H7 (cell line): ENCODE data around the gene CEP20. TPM values are rescaled to one million over a fixed set of nuclear protein-coding genes. Genes with fewer than 3 reads are reported as not detected.
A peak's percentile ranks its signal among the peaks of the same experiment; 100 is the strongest.

Experiments
- DNase-seq: peaks from one replicate; pipeline ENCODE4 v3.0.0; 2012
- H3K27me3 ChIP-seq: 2 replicates; pipeline ENCODE4 v1.6.0; 2011; ENCODE audit warnings: mild to moderate bottlenecking, low read length; ENCODE audit not compliant: control insufficient read depth, insufficient read depth
- H3K36me3 ChIP-seq: replicated peaks from 2 replicates; pipeline ENCODE4 v1.5.1; 2011; ENCODE audit warnings: low read length; ENCODE audit not compliant: control insufficient read depth, insufficient read depth
- H3K4me3 ChIP-seq: 2 replicates; pipeline ENCODE4 v1.5.1; 2011; ENCODE audit warnings: low read depth, mild to moderate bottlenecking, control low read depth, low read length, moderate library complexity; ENCODE audit not compliant: insufficient read depth
- total RNA-seq: library from RNA; depleted of rRNA; stranded (reverse); fragments of >200 nt; shearing (Covaris generic); gene quantifications from 2 replicates; pipeline ENCODE4 v1.2.3, GENCODE V29; 2014

CEP20 gene
- total RNA-seq, 1 experiment from 2014 or later: 56.2 TPM

GRCh38 chr16:15907863-15908478 lies 19.6 kb upstream of the CEP20 start:
- DNase-seq: peak; percentile 91
- Histone ChIP-seq H3K27me3 (no peaks in the 10 kb centered on the region), H3K36me3 (no peaks in the 10 kb centered on the region), H3K4me3 (no peak overlapping the region)

GRCh38 chr16:15906439-15906838 lies 18.0 kb upstream of the CEP20 start:
- H3K36me3 ChIP-seq: no peaks in the 10 kb centered on the region
- DNase-seq: no peak

GRCh38 chr16:15903960-15904359 lies 15.6 kb upstream of the CEP20 start:
- DNase-seq: no peak
- H3K27me3 ChIP-seq: no peaks in the 10 kb centered on the region
- no peak overlapping the region for H3K4me3 ChIP-seq
- no peaks in the 10 kb centered on the region for H3K36me3 ChIP-seq

More at GRCh38 chr16:15906439-15906838, 18.0 kb upstream of the CEP20 start:
- no peak overlapping the region for H3K4me3 ChIP-seq
- H3K27me3 ChIP-seq: no peaks in the 10 kb centered on the region

- Histone ChIP-seq H3K4me3 (no peak overlapping the region), H3K27me3 (no peaks in the 10 kb centered on the region), H3K36me3 (no peaks in the 10 kb centered on the region)
- DNase-seq: no peak
Observed at GRCh38 chr16:15900901-15901500, 12.6 kb upstream of the CEP20 start.

GRCh38 chr16:15900357-15900756 lies 12.0 kb upstream of the CEP20 start:
- Histone ChIP-seq H3K36me3 (no peaks in the 10 kb centered on the region), H3K27me3 (no peaks in the 10 kb centered on the region), H3K4me3 (no peak overlapping the region)
- no peak for DNase-seq

GRCh38 chr16:15899538-15900100 lies 11.2 kb upstream of the CEP20 start:
- H3K27me3 ChIP-seq: no peaks in the 10 kb centered on the region
- no peak overlapping the region for H3K4me3 ChIP-seq
- H3K36me3 ChIP-seq: no peaks in the 10 kb centered on the region
- no peak for DNase-seq

GRCh38 chr16:15898654-15899053 lies 10.3 kb upstream of the CEP20 start:
- DNase-seq: no peak
- Histone ChIP-seq H3K27me3 (no peaks in the 10 kb centered on the region), H3K36me3 (no peaks in the 10 kb centered on the region), H3K4me3 (no peak overlapping the region)

- Histone ChIP-seq H3K36me3 (no peaks in the 10 kb centered on the region), H3K27me3 (no peaks in the 10 kb centered on the region), H3K4me3 (no peak overlapping the region)
- DNase-seq: no peak
Observed at GRCh38 chr16:15897834-15898254, 9.4 kb upstream of the CEP20 start.

- no peak for DNase-seq
Observed at GRCh38 chr16:15897121-15897780, 8.8 kb upstream of the CEP20 start.

GRCh38 chr16:15894571-15895374 lies 6.4 kb upstream of the CEP20 start:
- DNase-seq: no peak
- H3K36me3 ChIP-seq: no peaks in the 10 kb centered on the region

More at GRCh38 chr16:15897121-15897780, 8.8 kb upstream of the CEP20 start:
- Histone ChIP-seq H3K4me3 (no peak overlapping the region), H3K27me3 (no peaks in the 10 kb centered on the region), H3K36me3 (no peaks in the 10 kb centered on the region)

GRCh38 chr16:15891508-15891907 lies 3.1 kb upstream of the CEP20 start:
- no peaks in the 10 kb centered on the region for H3K27me3 ChIP-seq
- DNase-seq: no peak
- no peak overlapping the region for H3K4me3 ChIP-seq
- no peaks in the 10 kb centered on the region for H3K36me3 ChIP-seq

More at GRCh38 chr16:15894571-15895374, 6.4 kb upstream of the CEP20 start:
- no peak overlapping the region for H3K4me3 ChIP-seq
- H3K27me3 ChIP-seq: no peaks in the 10 kb centered on the region

GRCh38 chr16:15887283-15887682 lies 1.1 kb downstream of the CEP20 start:
- no peak for DNase-seq

GRCh38 chr16:15886078-15886477 lies 2.3 kb downstream of the CEP20 start:
- Histone ChIP-seq H3K4me3 (no peak overlapping the region), H3K27me3 (no peaks in the 10 kb centered on the region), H3K36me3 (no peaks in the 10 kb centered on the region)
- no peak for DNase-seq

More at GRCh38 chr16:15887283-15887682, 1.1 kb downstream of the CEP20 start:
- peak overlapping the region; percentile 87; the same call in 1 of the 2 replicates for H3K4me3 ChIP-seq
- no peaks in the 10 kb centered on the region for H3K27me3 ChIP-seq
- H3K36me3 ChIP-seq: no peaks in the 10 kb centered on the region

- Histone ChIP-seq H3K27me3 (no peaks in the 10 kb centered on the region), H3K4me3 (no peak overlapping the region), H3K36me3 (0 out of 2 replicates have a peak, but pooled peaks cover under 1% of the 10 kb centered on the region)
- DNase-seq: no peak
Observed at GRCh38 chr16:15885560-15886001, 2.8 kb downstream of the CEP20 start.
